Measurements from ENCODE around the gene HNRNPUL1.

GRCh38 chr19:41273076-41273475, 8.9 kb downstream of the HNRNPUL1 start:
- TF ChIP-seq SIN3A (IDR thresholded peaks at IDR 0.05; ENCODE audit: borderline replicate concordance, insufficient read depth, low read length) (no peak), POLR2AphosphoS5 (IDR thresholded peaks at IDR 0.05; ENCODE audit: low read depth, low read length) (no peak), REST (IDR thresholded peaks at IDR 0.05; ENCODE audit: insufficient read depth in 1 of 2, low read depth in 2 of 2, low read length in 2 of 2) (no peak), TAF1 (IDR thresholded peaks at IDR 0.05; ENCODE audit: borderline replicate concordance, insufficient read depth, low read length) (no peak)
